GM23338 (cell line): ENCODE measurements around the gene EEF1AKMT2. TPM values are rescaled to one million over a fixed set of nuclear protein-coding genes. Genes with fewer than 3 reads are reported as not detected.
A peak's percentile ranks its signal among the peaks of the same experiment; 100 is the strongest.

ENCODE experiments used
- ATAC-seq: fragments of 200-7000 bp; cut with Tn5 transposase; 3 replicates; pipeline ENCODE4 v1.9.1; 2020
- DNase-seq: peaks from one replicate; pipeline ENCODE4 v3.0.0-alpha.2; 2015; ENCODE audit warnings: low spot score
- H2AFZ ChIP-seq: fragments of 200-600 bp; sonication (generic); 2 replicates; pipeline ENCODE4 v1.8.0; 2016; ENCODE audit warnings: antibody characterized with exemption, mild to moderate bottlenecking, moderate library complexity
- H3F3A ChIP-seq: fragments of 200-600 bp; sonication (generic); replicated peaks from 2 replicates; pipeline ENCODE4 v1.8.0; 2017; ENCODE audit warnings: antibody characterized with exemption, mixed run types, low read depth
- H3K27ac ChIP-seq: fragments of 200-600 bp; sonication (generic); 2 replicates; pipeline ENCODE4 v1.6.1; 2016; ENCODE audit warnings: low read depth
- H3K27me3 ChIP-seq: fragments of 200-600 bp; sonication (generic); 2 replicates; pipeline ENCODE4 v1.8.0; 2016; ENCODE audit warnings: mild to moderate bottlenecking, mixed run types, moderate library complexity; ENCODE audit not compliant: insufficient read depth
- H3K36me3 ChIP-seq: fragments of 200-600 bp; sonication (generic); 2 replicates; pipeline ENCODE4 v1.8.0; 2016; ENCODE audit warnings: mild to moderate bottlenecking; ENCODE audit not compliant: insufficient read depth
- H3K4me1 ChIP-seq: fragments of 200-600 bp; sonication (generic); 2 replicates; pipeline ENCODE4 v1.8.0; 2016; ENCODE audit warnings: mild to moderate bottlenecking, moderate library complexity; ENCODE audit not compliant: insufficient read depth
- H3K4me2 ChIP-seq: fragments of 200-600 bp; sonication (generic); 2 replicates; pipeline ENCODE4 v1.7.1; 2017; ENCODE audit warnings: mixed run types
- H3K4me3 ChIP-seq: fragments of 200-600 bp; sonication (generic); 2 replicates; pipeline ENCODE4 v1.6.1; 2016; ENCODE audit warnings: mixed run types
- H3K79me2 ChIP-seq: fragments of 200-600 bp; sonication (generic); replicated peaks from 2 replicates; pipeline ENCODE4 v1.8.0; 2017; ENCODE audit warnings: mild to moderate bottlenecking; ENCODE audit not compliant: insufficient read depth
- H3K9me2 ChIP-seq: fragments of 200-600 bp; sonication (generic); 2 replicates; pipeline ENCODE4 v1.8.0; 2017; ENCODE audit not compliant: insufficient read depth
- H4K20me1 ChIP-seq: fragments of 200-600 bp; sonication (generic); replicated peaks from 2 replicates; pipeline ENCODE4 v1.8.0; 2017; ENCODE audit warnings: mild to moderate bottlenecking; ENCODE audit not compliant: insufficient read depth
- H3K27ac Mint-ChIP-seq: 2 replicates; pipeline ENCODE4 v1.8.0; 2020; ENCODE audit warnings: inconsistent platforms, mild to moderate bottlenecking, moderate library complexity, mixed read lengths
- H3K27me3 Mint-ChIP-seq: 3 replicates; pipeline ENCODE4 v1.8.0; 2022; ENCODE audit warnings: low read depth, mild to moderate bottlenecking, moderate library complexity, mixed read lengths, inconsistent platforms; ENCODE audit not compliant: insufficient read depth, poor library complexity
- H3K36me3 Mint-ChIP-seq: 3 replicates; pipeline ENCODE4 v1.8.0; 2021; ENCODE audit warnings: low read depth, mild to moderate bottlenecking, inconsistent platforms, moderate library complexity, mixed read lengths
- H3K4me1 Mint-ChIP-seq: 3 replicates; pipeline ENCODE4 v1.8.0; 2020; ENCODE audit warnings: mild to moderate bottlenecking, inconsistent platforms, mixed read lengths
- H3K4me3 Mint-ChIP-seq: 3 replicates; pipeline ENCODE4 v1.8.0; 2021; ENCODE audit warnings: moderate library complexity, mild to moderate bottlenecking, inconsistent platforms, mixed read lengths
- H3K9me3 Mint-ChIP-seq: 3 replicates; pipeline ENCODE4 v1.8.0; 2020; ENCODE audit warnings: moderate library complexity, mild to moderate bottlenecking, inconsistent platforms, mixed read lengths
- CTCF ChIP-seq, 2 experiments: fragments of 200-600 bp in 1 of 2; sonication (generic) in 1 of 2; conservative IDR thresholded peaks; 2 replicates each; pipeline versions ENCODE4 v1.5.1 to v1.6.1; 2016 to 2017; ENCODE audit warnings: antibody characterized with exemption in 2 of 2, low read depth in 2 of 2, mild to moderate bottlenecking in 2 of 2, moderate library complexity in 1 of 2
- ETS1 ChIP-seq: IDR thresholded peaks from 2 replicates; pipeline ENCODE4 v1.6.1; 2016; ENCODE audit warnings: antibody characterized with exemption
- EZH2 ChIP-seq: fragments of 200-600 bp; sonication (generic); IDR thresholded peaks from one replicate; pipeline ENCODE4 v1.8.0; 2017; ENCODE audit warnings: antibody characterized with exemption, mild to moderate bottlenecking, low read depth; ENCODE audit not compliant: unreplicated experiment
- EZH2phosphoT487 ChIP-seq: fragments of 200-600 bp; sonication (generic); IDR thresholded peaks from one replicate; pipeline ENCODE4 v1.8.1; 2018; ENCODE audit warnings: antibody characterized with exemption; ENCODE audit not compliant: unreplicated experiment
- JUNB ChIP-seq: IDR thresholded peaks from one replicate; pipeline ENCODE4 v1.6.1; 2016; ENCODE audit warnings: antibody characterized with exemption; ENCODE audit not compliant: unreplicated experiment
- NANOG ChIP-seq: IDR thresholded peaks from 2 replicates; pipeline ENCODE4 v1.6.1; 2016; ENCODE audit warnings: antibody characterized with exemption, borderline replicate concordance
- REST ChIP-seq: IDR thresholded peaks from one replicate; pipeline ENCODE4 v1.6.1; 2018; ENCODE audit warnings: antibody characterized with exemption; ENCODE audit not compliant: unreplicated experiment
- STAT1 ChIP-seq: IDR thresholded peaks from one replicate; pipeline ENCODE4 v1.6.1; 2016; ENCODE audit warnings: antibody characterized with exemption; ENCODE audit not compliant: unreplicated experiment
- ZNF114 ChIP-seq: fragments of 250-450 bp; sonication (Bioruptor Pico); IDR thresholded peaks from 2 replicates; pipeline ENCODE4 v1.5.0; 2020; ENCODE audit warnings: mild to moderate bottlenecking, moderate library complexity
- ZNF331 ChIP-seq: fragments of 250-450 bp; sonication (Bioruptor Pico); IDR thresholded peaks from 2 replicates; pipeline ENCODE4 v1.5.0; 2020; ENCODE audit warnings: low read depth, mild to moderate bottlenecking, moderate library complexity
- ZNF462 ChIP-seq: fragments of 250-450 bp; sonication (Bioruptor Pico); IDR thresholded peaks from 2 replicates; pipeline ENCODE4 v1.5.0; 2020; ENCODE audit warnings: mild to moderate bottlenecking, moderate library complexity
- polyA plus RNA-seq: library from polyadenylated mRNA; unstranded; fragments of >200 nt; fragmentation: Nextera tagmentation; extraction: Ambion mirVana; gene quantifications from 2 replicates; pipeline ENCODE4 v1.2.1, GENCODE V29; 2016
- total RNA-seq: library from RNA; depleted of rRNA; stranded (reverse); fragments of >200 nt; shearing (Covaris generic); gene quantifications from 2 replicates; pipeline ENCODE4 v1.2.3, GENCODE V29; 2014

Gene EEF1AKMT2
- total and polyA plus RNA-seq, 2 experiments from 2014 or later: 35.0 to 38.0 TPM

- H4K20me1 ChIP-seq: peaks cover 3% of the 10 kb centered on the region; the same call in 1 of the 2 replicates
- Mint-ChIP-seq H3K4me3 (no peak overlapping the region), H3K9me3 (no peaks in the 10 kb centered on the region), H3K36me3 (peaks cover 4% of the 10 kb centered on the region; the same call in 1 of the 3 replicates), H3K4me1 (peaks cover 28% of the 10 kb centered on the region), H3K27ac (no peak overlapping the region), H3K27me3 (peaks cover 2% of the 10 kb centered on the region)
- peak; percentile 29 for ATAC-seq
- TF ChIP-seq EZH2phosphoT487: no peak
- TF ChIP-seq JUNB: no peak
- TF ChIP-seq ZNF114 (CRISPR knock-in tag): no peak
- TF ChIP-seq ETS1: no peak
- TF ChIP-seq ZNF462: no peak
- no peak for TF ChIP-seq EZH2
- TF ChIP-seq NANOG: no peak
- TF ChIP-seq ZNF331 (CRISPR knock-in tag): no peak
- TF ChIP-seq CTCF (conservative IDR thresholded peaks at IDR 0.05; ENCODE audit: low read depth in 2 of 2): no peak
- no peak for TF ChIP-seq REST
- TF ChIP-seq STAT1: no peak
- no peak for DNase-seq
- H3K4me2 ChIP-seq: no peak overlapping the region
- no peak overlapping the region for H2AFZ ChIP-seq
- H3K36me3 ChIP-seq: no peaks in the 10 kb centered on the region; the same call in 1 of the 2 replicates
- H3K79me2 ChIP-seq: peaks cover 6% of the 10 kb centered on the region; the same call in 1 of the 2 replicates
- H3K27me3 ChIP-seq: no peaks in the 10 kb centered on the region
- H3F3A ChIP-seq: no peaks in the 10 kb centered on the region
- H3K9me2 ChIP-seq: no peaks in the 10 kb centered on the region
- H3K4me1 ChIP-seq: peaks cover 5% of the 10 kb centered on the region
- no peak overlapping the region for H3K4me3 ChIP-seq
- H3K27ac ChIP-seq: no peak overlapping the region
These were observed 62.6 kb downstream of the EEF1AKMT2 start for GRCh38 chr10:124728830-124729661.
